ENCODE measurements around the gene IRS2.
A peak's percentile ranks its signal among the peaks of the same experiment; 100 is the strongest.

The IRS2 gene

GRCh38 chr13:109780845-109781383 lies 5.5 kb downstream of the IRS2 start:
- DNase-seq, result no peak

DNA sequence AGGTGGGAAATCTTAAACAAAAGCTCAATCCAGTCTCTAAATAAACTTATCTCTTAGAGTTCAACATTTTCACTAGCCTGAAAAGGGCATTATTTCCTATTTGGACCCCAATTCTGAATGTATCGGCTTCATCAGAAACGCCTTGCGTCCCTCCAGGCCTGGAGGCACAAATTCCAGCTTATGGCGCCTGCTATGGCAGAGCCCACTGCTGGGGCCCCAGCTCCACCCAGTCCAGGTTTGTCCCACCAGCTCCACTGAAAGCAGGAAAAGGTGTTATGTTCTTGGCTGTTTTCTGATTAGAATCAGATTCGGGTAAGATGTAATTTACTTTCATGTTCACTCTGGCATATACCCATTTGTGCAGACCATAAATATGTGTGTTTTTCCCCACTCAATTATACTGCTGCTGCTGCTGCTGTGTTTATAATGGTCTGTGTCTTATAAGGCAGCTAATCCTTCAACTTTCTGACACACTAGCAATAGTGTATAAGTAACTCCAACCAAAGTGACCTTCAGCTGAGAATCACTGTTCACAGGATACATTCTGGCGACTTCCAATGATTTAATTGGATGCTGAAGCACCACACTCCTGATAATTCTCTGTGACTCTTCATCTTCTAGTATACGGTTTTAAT lies 6.4 kb downstream of the IRS2 start:
- no peak for DNase-seq

DNA sequence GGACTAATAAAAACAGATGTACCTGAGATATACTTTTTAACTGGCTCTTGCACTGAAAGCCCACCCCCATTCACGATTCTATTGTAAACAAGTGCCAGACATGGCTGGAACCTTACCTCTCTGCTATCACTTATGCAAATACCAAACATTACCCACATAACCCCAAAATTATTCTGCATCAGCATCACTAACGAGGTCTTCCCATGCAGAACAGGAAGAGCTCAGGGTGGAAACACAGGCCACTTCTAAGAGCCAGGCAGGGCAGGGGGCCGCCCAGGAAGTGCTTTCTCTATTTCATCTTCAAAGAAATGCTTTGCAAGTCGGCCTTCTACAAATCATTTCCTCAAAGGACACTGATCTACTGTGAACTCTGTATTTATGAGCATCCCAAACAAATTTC lies 7.3 kb downstream of the IRS2 start:
- DNase-seq, result no peak

GRCh38 chr13:109778102-109778542 lies 8.3 kb downstream of the IRS2 start:
- DNase-seq, result peak; percentile 45

DNA sequence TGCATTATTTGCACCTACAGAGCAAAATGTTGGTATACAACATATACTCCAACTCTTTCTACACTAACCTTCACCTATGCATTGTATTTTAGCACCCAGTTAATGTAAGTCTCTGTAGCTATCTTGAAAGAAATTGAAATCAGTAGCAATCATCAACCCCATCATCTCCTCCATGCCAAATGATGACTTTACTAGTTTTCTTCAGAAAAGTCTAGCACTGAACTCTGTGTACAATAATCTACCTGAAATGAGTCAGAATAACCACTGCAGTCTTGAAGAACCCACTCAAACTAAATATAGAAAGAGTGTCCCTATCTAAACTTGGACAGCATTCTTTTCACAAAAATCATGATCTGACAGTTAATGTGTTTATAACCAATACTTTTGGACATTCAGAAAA lies 9.8 kb downstream of the IRS2 start:
- no peak for DNase-seq

DNA sequence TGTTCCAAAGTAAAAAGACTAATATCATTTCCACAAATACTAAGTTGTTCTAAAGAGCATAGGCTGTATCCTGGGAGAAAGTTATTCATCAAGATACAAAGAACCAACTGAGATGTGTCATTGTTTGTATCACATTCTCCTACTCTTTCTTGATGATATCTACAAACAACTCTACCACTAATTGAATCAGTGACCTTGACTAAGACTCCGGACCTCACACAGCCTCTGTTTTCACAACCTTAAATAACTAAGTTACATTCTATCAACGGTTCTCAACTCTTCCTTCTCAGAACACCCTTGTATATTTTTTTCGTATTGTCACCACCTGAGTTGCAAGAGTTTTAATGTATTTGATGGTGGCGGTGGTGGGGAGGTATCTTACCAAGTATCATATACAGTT lies 12.6 kb downstream of the IRS2 start:
- DNase-seq, result no peak

DNA sequence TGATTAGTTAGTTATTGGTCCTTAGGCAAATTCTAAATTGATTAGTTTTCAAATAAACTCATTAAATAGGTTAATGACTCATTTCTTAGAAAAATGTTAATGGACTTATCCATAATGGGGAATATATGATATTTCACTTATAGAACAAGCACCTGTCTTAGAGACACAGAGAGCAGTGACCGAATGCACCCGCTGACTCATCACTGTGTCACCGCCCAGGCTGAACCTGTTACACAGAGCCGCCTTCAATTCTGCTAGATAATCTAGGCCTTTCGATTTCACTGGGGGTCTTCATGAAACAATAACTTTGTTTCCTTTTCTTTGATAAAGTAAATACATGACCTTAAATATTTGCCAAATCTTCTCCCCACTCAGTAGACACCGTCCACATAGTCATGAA lies 13.1 kb downstream of the IRS2 start:
- no peak for DNase-seq

DNA sequence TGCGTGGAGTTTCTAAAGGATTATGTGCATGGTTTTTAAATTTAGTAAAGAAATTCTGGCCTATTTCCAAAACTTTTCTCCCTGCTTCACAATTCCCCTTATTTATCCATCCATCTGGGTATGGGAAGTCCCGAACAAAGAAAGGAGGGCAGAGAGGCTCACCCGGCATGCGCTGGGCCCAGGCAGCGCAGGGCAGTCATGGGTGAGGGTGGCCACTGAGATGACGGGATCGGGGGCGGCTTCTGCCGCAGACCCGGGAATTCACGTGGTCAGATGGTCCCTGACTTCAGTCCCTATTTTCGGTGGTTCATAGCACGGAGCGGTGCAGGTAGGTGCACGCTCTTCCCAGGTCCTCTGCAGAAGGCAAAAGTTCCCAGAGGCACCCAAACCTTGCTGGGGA lies 14.5 kb downstream of the IRS2 start:
- no peak for DNase-seq

GRCh38 chr13:109770436-109770835 lies 15.9 kb downstream of the IRS2 start:
- no peak for DNase-seq

DNA sequence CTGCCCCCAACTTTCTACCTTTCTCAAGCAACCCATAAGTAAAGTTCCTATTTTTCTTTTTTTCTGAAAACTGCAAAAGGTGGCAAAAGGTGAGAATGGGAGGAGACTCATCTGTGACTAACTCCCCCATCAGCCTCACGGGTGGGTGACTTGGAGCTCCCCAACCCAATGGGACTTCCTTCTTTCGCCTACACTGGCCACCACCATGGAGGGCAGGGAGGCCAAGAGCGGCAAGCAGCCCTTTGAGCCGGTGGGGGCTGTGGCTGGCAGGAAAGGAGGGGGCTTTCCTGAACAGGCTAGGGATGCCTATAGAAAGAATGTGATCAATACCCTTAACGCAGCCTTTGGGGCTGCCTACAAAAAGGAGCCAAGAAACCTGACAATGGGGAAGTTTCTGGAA lies 16.5 kb downstream of the IRS2 start:
- no peak for DNase-seq

- no peak for DNase-seq
Observed at GRCh38 chr13:109769275-109769674, 17.1 kb downstream of the IRS2 start.

GRCh38 chr13:109768616-109769015 lies 17.8 kb downstream of the IRS2 start:
- no peak for DNase-seq

DNA sequence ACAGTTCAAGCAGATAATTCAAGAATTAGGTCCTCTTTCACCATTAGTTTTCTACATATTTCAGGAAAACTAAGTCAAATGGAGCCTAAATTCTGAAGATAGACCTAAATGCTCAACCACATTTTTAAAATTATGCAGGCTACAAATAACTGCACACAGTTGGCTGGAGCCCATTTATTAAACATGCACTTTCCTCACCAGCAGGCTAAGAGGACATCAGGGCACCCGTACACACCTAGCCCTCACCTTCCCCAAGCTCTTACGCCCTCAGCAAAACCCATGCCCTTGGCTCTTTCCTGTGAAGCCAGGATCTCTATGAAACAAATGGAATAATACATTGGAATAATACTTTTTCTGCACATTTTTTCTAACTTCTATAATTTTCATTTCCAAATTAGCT lies 18.2 kb downstream of the IRS2 start:
- DNase-seq, result no peak

GRCh38 chr13:109767023-109767422 lies 19.4 kb downstream of the IRS2 start:
- DNase-seq, result no peak

GRCh38 chr13:109764470-109765291 lies 21.7 kb downstream of the IRS2 start:
- DNase-seq, result no peak

- DNase-seq, result no peak
Observed at GRCh38 chr13:109764045-109764444, 22.3 kb downstream of the IRS2 start.

DNA sequence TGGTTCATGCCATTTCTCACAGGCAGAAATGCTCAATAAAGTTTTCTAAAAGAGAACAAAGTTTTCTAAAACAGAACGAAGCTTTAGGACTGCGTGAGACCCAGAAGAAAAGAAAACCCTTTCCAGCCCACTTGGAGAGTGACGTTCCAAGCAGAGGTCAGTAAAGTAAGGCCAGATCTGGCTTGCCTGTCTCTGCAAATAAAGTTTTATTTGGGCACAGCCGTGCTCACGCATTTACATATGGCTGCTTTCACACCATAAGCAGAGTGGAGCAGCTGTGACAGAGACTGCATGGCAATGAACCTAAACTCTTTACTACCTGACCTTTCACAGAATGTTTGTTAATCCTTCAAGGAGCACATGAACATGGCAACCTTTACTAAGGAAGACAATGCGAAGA lies 23.6 kb downstream of the IRS2 start:
- no peak for DNase-seq

GRCh38 chr13:109761695-109762094 lies 24.7 kb downstream of the IRS2 start:
- DNase-seq, result no peak

DNA sequence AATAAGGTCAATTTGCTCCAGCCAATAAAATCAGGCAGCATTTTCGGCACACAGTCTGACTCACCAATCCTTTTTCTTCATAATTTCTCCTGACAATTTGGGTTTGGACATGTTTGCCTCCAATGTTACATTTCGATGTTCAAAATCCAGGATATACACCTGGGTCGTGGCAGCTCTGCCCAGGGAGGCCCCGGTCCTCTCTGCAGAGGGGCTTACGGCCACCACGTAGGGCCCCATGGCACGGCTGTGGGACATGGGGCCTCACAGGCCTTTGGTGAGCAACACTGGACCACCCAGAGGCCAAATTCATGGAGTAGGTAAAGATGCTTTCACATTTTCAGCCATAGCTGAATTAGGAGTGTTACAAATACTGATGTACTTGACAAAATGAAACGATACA lies 25.4 kb downstream of the IRS2 start:
- DNase-seq, result no peak

DNA sequence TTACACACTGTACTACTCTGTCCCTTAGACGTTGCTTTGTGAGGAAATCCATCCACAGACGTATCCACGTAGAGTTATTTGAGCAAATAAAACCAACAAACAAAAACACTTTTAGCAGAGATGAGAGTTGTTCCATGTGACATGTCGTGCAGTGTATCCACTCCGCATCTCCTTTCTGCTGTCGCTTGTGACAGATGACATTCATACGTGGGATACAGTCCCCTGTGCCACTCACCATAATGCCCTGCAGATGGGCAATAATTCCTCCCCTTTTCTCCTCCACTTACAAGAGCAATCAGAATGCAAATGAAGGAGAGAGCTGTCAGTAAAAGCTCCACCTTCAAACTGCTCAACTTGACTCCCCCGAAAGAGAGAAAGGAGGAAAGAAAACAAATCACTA lies 26.0 kb downstream of the IRS2 start:
- DNase-seq, result no peak

DNA sequence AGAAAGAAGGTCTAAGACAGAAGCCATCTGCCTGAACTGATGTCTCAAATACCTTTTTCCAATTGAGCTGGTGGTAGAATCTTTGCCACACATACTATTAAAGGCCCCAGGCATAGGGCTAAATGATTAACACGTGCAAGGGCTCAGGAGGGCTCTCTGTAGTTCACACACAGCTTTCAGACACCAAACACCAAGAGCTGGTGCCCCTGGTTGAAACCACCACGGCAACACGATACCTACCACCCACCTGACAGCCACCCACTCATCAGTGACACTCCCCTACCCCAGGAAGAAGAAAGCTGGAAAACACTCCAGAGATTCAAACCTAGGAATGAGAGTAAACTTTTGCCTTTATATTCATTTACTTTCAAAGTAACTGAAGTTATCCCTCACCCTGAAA lies 26.8 kb downstream of the IRS2 start:
- no peak for DNase-seq

GRCh38 chr13:109758937-109759480 lies 27.4 kb downstream of the IRS2 start:
- no peak for DNase-seq

- no peak for DNase-seq
Observed at GRCh38 chr13:109756778-109757177, 29.6 kb downstream of the IRS2 start.

GRCh38 chr13:109755997-109756396 lies 30.4 kb downstream of the IRS2 start:
- DNase-seq, result no peak

All from NCI-H1436 (cell line).